ENCODE measurements around the gene SIRT1. TPM values are rescaled to one million over a fixed set of nuclear protein-coding genes. Genes with fewer than 3 reads are reported as not detected.

SIRT1 gene
- total and polyA plus RNA-seq, 2 of the 4 experiments (the other 2 are of a cell fraction): 9.5 to 12.9 TPM

DNA sequence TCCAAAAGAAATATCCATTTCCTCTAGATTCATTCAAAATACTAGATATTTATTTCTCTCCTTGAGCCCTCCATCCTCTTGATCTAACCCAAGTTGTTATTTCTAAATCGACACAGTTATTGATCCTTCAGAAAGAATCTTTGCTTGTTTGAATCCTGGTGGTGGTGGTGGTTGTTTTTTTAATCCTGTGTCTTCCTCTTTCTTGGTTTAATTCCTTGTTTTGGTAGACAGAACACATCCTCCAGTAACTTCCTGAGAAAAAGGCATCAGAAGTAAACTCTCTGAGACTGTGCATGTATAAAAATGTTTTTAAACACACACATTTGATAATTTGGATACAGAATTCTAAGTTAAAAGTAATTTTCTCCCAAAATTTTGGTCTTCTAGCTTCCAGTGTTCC lies 49.9 kb downstream of the SIRT1 start:
- Histone ChIP-seq H4K5ac (ENCODE audit: low read depth, low read length) (no peak overlapping the region), H2AFZ (replicated peaks; ENCODE audit: low read length, poor library complexity) (no peak overlapping the region), H3K4me2 (ENCODE audit: low read depth, low read length) (no peak overlapping the region), H3K9me3 (ENCODE audit: control insufficient read depth, insufficient read depth, low read length) (no peaks in the 10 kb centered on the region), H3K56ac (ENCODE audit: extremely low read depth, insufficient read depth, low read length) (no peak overlapping the region), H3K14ac (replicated peaks; ENCODE audit: low read depth, low read length) (no peak overlapping the region), H3K36me3 (ENCODE audit: control insufficient read depth, insufficient read depth, low read length) (peaks cover 32% of the 10 kb centered on the region), H3K27ac (ENCODE audit: insufficient read depth, low read length) (no peak overlapping the region), H3K9me1 (ENCODE audit: insufficient read depth, low read length) (no peaks in the 10 kb centered on the region), H2AK9ac (replicated peaks; ENCODE audit: low read depth, low read length, poor library complexity) (no peak overlapping the region), H3K9ac (ENCODE audit: low read depth, low read length) (no peak overlapping the region), H3K4me1 (ENCODE audit: control insufficient read depth, insufficient read depth, low read length) (no peaks in the 10 kb centered on the region), H3K18ac (ENCODE audit: low read depth, low read length) (no peak overlapping the region), H3K23ac (ENCODE audit: low read depth, low read length) (no peak overlapping the region), H3K27me3 (ENCODE audit: control insufficient read depth, insufficient read depth, low read length) (no peaks in the 10 kb centered on the region), H3K79me1 (ENCODE audit: low read depth in 1 of 2, low read length in 2 of 2) (peaks cover 7 to 12% of the 10 kb centered on the region in 2 experiments; a peak in 1 of 4 replicates), H2BK20ac (ENCODE audit: low read depth, low read length) (no peak overlapping the region), H2BK120ac (ENCODE audit: low read depth, low read length) (no peak overlapping the region), H3K4me3 (ENCODE audit: insufficient read depth, low read depth, low read length) (no peak overlapping the region), H4K8ac (ENCODE audit: low read depth in 2 of 2, low read length in 2 of 2) (no peak overlapping the region), H3K4ac (ENCODE audit: low read depth, low read length) (no peak overlapping the region), H2BK5ac (ENCODE audit: low read depth, low read length, poor library complexity, severe bottlenecking) (no peak overlapping the region), H4K20me1 (ENCODE audit: insufficient read depth, low read length) (no peaks in the 10 kb centered on the region), H4K91ac (ENCODE audit: insufficient read depth, low read depth, low read length) (no peak overlapping the region), H2AK5ac (ENCODE audit: low read depth, low read length) (no peak overlapping the region), H2BK15ac (ENCODE audit: low read depth, low read length) (no peak overlapping the region)
- dilution Hi-C loops (cut with HindIII; ENCODE audit: low sequenced_read_pairs, unreplicated experiment): no loop called here
- in situ Hi-C loops (cut with MboI; ENCODE audit: low sequenced_read_pairs): no loop called here
- no peak for TF ChIP-seq CEBPB (IDR thresholded peaks at IDR 0.05; ENCODE audit: low read depth, low read length)
- TF ChIP-seq, protein P1, sequence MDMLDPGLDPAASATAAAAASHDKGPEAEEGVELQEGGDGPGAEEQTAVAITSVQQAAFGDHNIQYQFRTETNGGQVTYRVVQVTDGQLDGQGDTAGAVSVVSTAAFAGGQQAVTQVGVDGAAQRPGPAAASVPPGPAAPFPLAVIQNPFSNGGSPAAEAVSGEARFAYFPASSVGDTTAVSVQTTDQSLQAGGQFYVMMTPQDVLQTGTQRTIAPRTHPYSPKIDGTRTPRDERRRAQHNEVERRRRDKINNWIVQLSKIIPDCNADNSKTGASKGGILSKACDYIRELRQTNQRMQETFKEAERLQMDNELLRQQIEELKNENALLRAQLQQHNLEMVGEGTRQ (IDR thresholded peaks at IDR 0.05; ENCODE audit: low read depth, low read length): no peak
- TF ChIP-seq RAD21 (IDR thresholded peaks at IDR 0.05; ENCODE audit: low read length): no peak
- no peak for TF ChIP-seq MAFK (IDR thresholded peaks at IDR 0.05; ENCODE audit: low read depth, low read length)
- TF ChIP-seq MAZ (IDR thresholded peaks at IDR 0.05; ENCODE audit: borderline replicate concordance, low read depth, low read length): no peak
- TF ChIP-seq SMC3 (IDR thresholded peaks at IDR 0.05; ENCODE audit: low read depth, low read length): no peak
- TF ChIP-seq RFX5 (IDR thresholded peaks at IDR 0.05; ENCODE audit: low read depth, low read length): no peak
- no peak for TF ChIP-seq BHLHE40 (IDR thresholded peaks at IDR 0.05; ENCODE audit: low read depth, low read length)
- TF ChIP-seq, protein P2, sequence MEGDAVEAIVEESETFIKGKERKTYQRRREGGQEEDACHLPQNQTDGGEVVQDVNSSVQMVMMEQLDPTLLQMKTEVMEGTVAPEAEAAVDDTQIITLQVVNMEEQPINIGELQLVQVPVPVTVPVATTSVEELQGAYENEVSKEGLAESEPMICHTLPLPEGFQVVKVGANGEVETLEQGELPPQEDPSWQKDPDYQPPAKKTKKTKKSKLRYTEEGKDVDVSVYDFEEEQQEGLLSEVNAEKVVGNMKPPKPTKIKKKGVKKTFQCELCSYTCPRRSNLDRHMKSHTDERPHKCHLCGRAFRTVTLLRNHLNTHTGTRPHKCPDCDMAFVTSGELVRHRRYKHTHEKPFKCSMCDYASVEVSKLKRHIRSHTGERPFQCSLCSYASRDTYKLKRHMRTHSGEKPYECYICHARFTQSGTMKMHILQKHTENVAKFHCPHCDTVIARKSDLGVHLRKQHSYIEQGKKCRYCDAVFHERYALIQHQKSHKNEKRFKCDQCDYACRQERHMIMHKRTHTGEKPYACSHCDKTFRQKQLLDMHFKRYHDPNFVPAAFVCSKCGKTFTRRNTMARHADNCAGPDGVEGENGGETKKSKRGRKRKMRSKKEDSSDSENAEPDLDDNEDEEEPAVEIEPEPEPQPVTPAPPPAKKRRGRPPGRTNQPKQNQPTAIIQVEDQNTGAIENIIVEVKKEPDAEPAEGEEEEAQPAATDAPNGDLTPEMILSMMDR (conservative IDR thresholded peaks at IDR 0.05; ENCODE audit: low read depth, low read length): no peak
- no peak for TF ChIP-seq MXI1 (IDR thresholded peaks at IDR 0.05; ENCODE audit: borderline replicate concordance, low read depth, low read length)
- TF ChIP-seq, protein P3, sequence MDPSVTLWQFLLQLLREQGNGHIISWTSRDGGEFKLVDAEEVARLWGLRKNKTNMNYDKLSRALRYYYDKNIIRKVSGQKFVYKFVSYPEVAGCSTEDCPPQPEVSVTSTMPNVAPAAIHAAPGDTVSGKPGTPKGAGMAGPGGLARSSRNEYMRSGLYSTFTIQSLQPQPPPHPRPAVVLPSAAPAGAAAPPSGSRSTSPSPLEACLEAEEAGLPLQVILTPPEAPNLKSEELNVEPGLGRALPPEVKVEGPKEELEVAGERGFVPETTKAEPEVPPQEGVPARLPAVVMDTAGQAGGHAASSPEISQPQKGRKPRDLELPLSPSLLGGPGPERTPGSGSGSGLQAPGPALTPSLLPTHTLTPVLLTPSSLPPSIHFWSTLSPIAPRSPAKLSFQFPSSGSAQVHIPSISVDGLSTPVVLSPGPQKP (IDR thresholded peaks at IDR 0.05; ENCODE audit: borderline replicate concordance, low read depth, low read length): no peak
- no peak for ATAC-seq (ENCODE audit: low read depth)
- no peak for DNase-seq
- ChIA-PET POLR2A (ENCODE audit: unreplicated experiment) (no interaction called here), CTCF (no interaction called here)
- no CpG with 5 or more reads among the region's 1 CpG for WGBS, 2 experiments (ENCODE audit: extremely low coverage in 2 of 2, insufficient read length in 1 of 2)
- intact Hi-C loops (cut with micrococcal nuclease): no loop called here
- no TSS peak for BruUV-seq (replicated peaks)
